GM12872 (cell line): ENCODE results near the gene TOPBP1.

Experiments
- TF ChIP-seq, protein P1 (sequence below): IDR thresholded peaks from 3 replicates; pipeline ENCODE4 v1.5.1; 2011; ENCODE audit warnings: low read depth, mild to moderate bottlenecking, low read length, moderate library complexity; ENCODE audit not compliant: insufficient read depth

Gene TOPBP1

DNA sequence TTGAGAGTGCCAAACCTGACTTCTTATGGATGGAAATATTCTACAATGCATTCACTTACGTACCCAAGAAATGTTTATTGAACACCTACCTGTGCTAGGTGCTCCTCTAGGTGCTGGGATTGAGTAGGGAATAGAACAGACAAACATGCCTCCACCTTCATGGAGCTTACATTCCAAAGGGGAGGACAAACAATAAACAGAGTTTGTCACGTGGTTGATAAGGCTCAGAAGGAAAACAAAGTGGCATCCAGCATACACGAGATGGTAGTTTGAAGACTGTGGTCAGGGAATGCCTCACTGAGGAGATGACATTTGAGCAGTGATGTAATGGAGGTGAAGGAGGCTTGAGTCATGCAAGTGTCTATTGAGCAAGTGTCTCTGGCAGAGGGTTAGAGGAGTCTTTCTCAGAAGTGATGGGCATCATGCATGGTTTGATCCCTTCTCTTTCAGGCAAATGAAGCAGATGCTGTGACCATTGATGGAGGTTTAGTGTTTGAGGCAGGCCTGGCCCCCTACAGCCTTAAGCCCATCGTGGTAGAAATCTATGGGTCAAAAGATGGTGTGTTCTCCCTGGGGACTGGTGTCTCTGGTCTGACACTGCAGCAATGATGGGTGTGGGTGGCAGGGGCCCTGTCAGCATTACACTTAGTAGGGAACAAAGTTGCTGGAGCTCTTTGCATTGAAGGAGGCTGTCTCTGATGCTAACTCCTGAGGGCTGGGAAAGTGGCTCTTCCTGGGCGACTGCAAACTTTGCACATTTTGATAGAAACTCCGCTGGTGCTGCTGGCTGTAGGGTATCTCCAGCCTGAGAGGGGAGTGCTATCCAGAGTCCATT, 29.7 kb upstream of the TOPBP1 start:
- TF ChIP-seq, protein P1, sequence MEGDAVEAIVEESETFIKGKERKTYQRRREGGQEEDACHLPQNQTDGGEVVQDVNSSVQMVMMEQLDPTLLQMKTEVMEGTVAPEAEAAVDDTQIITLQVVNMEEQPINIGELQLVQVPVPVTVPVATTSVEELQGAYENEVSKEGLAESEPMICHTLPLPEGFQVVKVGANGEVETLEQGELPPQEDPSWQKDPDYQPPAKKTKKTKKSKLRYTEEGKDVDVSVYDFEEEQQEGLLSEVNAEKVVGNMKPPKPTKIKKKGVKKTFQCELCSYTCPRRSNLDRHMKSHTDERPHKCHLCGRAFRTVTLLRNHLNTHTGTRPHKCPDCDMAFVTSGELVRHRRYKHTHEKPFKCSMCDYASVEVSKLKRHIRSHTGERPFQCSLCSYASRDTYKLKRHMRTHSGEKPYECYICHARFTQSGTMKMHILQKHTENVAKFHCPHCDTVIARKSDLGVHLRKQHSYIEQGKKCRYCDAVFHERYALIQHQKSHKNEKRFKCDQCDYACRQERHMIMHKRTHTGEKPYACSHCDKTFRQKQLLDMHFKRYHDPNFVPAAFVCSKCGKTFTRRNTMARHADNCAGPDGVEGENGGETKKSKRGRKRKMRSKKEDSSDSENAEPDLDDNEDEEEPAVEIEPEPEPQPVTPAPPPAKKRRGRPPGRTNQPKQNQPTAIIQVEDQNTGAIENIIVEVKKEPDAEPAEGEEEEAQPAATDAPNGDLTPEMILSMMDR = no peak

DNA sequence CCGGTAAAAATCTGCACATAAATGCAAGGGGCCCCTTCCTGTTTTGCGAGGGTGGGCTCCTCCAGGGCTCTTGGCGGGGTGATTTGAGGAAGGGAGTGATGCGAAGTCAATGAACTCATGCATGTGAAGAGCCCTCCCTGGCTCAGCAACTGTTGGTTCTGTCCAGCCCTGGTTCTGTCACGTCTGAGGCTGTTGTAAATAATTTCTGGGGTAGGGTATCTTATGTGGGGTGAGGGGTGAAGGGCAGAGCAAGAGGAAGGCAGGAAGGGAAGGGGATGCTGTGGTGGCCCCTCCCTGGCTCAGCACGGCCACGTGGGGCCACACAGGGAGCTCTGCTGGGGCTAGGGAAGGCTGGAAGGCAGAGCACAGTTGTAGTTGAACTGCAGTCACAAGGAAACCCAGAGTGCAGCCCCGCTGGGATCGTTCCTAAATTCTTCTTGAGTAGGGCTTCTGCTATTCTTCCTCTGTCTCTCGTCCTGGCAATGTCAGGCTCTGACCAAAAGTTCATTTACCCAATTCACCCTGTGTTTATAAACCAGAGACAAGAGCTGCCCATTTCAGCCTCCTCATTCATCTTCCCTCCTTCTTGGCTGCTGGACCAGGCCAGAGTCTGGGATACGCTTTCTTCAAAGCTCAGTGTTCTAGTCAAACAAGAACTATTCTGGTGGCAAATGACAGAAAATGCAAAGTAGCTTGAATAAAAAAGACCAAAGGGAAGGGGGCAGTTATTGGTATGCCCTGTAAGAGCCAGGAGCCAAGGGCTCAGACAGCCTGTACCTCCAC, 14.8 kb upstream of the TOPBP1 start:
- TF ChIP-seq, protein P1 = no peak

DNA sequence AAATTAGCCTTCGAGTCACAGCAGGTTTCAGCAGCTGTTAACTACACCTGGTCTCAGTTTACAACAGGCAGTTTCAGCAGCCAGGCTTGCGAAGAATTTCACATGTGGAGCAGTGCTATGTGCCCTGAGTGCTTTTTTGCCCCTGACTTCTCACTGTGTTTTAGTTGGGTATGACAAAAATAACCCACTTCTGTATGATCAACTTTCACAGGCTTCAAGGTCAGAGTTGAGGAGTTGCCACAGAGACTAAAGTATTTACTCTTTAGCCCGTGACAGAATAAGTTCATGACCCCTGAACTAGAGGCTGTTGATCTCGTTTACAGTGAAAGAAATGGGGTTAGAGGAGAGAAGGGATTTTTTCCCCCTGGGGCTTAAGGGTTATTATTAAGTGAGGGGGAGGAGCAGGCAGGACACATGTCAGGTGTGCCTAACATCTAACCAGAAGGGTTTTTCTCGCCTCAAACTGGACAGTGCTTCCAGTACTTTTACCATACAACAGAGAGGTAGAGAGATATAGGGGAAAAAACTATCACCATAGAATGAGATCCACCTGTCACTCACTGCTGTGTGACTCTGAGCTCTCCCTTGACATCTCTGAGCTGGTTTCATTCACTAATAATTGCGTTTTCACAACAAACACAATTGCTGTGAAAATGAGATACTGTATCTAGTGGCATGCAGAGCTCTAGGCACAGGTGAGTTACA, 14.0 kb upstream of the TOPBP1 start:
- TF ChIP-seq, protein P1 = no peak

DNA sequence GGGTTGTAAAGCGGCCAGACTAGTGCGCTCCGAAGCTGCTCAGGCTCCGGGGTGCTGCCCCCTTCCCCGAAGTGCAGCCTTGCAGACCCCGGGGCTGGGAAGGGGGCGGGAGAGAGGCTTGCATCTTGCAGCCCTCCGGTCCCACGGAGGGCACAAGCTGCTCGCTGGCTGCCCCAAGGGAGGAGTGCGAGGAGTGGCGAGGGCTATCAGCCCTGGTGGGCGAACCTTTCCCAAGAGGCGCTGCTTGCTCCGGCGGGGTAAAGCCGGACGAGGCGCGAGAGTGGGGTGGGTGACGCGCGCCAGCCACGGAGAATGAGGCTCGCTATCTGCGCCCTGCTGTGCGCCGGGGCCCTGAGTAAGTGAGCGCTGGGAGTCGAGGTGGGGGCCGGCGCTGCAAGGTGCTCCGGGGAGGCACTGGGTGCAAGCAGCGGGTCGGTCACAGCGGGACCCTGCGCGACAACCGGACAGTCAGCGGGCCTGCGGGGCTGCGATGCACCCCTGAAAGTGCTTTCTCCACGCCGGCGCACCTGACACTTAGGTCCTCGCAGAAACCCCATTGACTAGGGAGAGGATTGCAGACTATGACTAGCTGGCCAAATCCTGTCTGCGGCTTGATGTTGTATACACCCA, 12.7 kb upstream of the TOPBP1 start:
- TF ChIP-seq, protein P1 = no peak

DNA sequence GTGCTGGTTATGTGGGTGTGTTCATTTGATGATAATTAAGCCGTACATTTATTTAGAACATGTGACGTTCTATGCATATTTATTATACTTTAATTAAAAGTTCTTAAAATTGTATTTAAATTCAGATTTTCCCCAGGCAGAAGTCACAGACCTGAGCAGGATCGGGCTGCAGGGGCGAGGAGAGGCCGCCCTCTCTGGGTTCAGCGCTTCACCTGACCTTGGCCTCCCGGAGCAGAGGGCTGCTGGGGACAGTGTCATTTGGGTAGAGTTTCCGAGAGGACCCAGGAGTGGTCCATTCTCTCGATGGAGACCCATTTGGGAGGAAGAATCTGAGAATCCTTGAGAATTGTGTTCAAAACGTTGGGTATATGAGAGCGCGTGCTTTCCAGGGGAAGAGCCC, 12.0 kb upstream of the TOPBP1 start:
- TF ChIP-seq, protein P1 = no peak

DNA sequence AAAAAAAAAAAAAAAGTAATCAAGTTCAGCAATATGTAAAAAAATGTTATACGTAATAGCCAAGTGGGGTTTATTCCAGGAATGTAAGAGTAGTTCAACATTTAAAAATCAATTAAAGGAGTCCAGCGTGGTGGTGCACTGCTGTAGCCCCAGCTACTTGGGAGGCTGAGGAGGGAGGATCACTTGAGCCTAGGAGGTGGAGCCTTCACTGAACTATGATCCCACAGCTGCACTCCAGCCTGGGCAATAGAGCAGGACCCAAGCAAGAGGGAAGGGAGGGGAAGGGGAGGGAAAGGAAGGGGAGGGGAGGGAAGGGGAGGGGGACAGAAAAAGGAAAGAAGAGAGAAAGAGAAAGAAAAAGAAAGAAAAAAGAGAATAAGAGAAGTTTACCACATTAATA, 10.7 kb upstream of the TOPBP1 start:
- TF ChIP-seq, protein P1 = no peak
